ENCODE results near the gene LANCL2.
"Not testable (repeated sequence)": the region's sequence is repeated elsewhere in the genome, so short reads cannot be mapped to it uniquely, and the experiment has no call there.

LANCL2 gene

DNA sequence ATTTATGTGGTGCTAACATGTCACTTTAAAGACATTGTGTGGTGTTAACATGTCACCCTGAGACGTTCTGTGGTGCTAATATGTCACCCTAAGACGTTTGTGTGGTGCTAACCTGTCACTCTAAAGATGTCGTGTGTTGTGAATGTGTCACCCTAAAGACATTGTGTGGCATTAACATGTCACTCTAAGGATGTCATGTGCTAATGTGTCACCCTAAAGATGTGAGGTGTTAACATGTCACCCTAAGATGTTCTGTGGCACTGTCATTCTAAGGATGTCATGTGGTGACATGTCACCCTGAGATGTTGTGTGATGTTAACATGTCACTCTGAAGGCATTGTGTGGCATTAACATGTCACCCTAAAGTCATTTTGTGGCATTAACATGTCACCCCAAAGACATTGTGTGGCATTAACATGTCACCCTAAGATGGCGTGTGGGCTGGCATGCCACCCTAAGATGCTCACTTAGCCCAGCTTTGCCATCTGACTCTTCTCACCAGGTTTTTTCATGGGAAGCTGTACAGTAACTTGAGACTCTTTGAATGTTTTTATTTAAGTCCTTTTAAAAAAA is 45.6 kb downstream of the LANCL2 start:
- Histone ChIP-seq H3K27ac (ENCODE audit: poor library complexity, severe bottlenecking) (no peak overlapping the region), H3K36me3 (ENCODE audit: low read depth) (no peaks in the 10 kb centered on the region)
- ATAC-seq (ENCODE audit: low read depth), result no peak

DNA sequence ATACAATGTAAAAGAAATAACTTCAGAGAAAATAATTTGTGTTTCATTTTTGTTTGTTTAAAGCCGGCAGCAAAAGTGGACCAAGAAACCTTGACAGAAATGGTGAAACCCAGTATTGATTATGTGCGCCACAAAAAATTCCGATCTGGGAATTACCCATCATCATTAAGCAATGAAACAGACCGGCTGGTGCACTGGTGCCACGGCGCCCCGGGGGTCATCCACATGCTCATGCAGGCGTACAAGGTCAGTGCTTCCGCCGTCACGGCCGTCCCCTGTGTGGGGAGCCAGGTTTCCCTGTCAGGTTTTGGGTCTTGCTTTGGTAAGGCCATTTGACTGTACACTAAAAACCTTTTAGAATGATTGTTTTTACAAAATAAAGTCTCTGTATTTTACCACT is 46.7 kb downstream of the LANCL2 start:
- no peaks in the 10 kb centered on the region for H3K4me1 ChIP-seq (ENCODE audit: insufficient read depth, poor library complexity, severe bottlenecking)
- H3K4me3 ChIP-seq (ENCODE audit: severe bottlenecking), result no peak overlapping the region
- H3K36me3 ChIP-seq (ENCODE audit: low read depth), result no peaks in the 10 kb centered on the region
- no peak overlapping the region for H3K27ac ChIP-seq (ENCODE audit: poor library complexity, severe bottlenecking)
- H3K9me3 ChIP-seq (ENCODE audit: severe bottlenecking), result no peaks in the 10 kb centered on the region
- DNase-seq (ENCODE audit: low spot score), result no peak
- TF ChIP-seq, protein P1, sequence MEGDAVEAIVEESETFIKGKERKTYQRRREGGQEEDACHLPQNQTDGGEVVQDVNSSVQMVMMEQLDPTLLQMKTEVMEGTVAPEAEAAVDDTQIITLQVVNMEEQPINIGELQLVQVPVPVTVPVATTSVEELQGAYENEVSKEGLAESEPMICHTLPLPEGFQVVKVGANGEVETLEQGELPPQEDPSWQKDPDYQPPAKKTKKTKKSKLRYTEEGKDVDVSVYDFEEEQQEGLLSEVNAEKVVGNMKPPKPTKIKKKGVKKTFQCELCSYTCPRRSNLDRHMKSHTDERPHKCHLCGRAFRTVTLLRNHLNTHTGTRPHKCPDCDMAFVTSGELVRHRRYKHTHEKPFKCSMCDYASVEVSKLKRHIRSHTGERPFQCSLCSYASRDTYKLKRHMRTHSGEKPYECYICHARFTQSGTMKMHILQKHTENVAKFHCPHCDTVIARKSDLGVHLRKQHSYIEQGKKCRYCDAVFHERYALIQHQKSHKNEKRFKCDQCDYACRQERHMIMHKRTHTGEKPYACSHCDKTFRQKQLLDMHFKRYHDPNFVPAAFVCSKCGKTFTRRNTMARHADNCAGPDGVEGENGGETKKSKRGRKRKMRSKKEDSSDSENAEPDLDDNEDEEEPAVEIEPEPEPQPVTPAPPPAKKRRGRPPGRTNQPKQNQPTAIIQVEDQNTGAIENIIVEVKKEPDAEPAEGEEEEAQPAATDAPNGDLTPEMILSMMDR (IDR thresholded peaks at IDR 0.05; ENCODE audit: poor library complexity, severe bottlenecking), result no peak
- ATAC-seq (ENCODE audit: low read depth), result no peak
- H3K27me3 ChIP-seq (ENCODE audit: insufficient read depth, poor library complexity, severe bottlenecking), result no peaks in the 10 kb centered on the region

More for the DNA sequence above, 45.6 kb downstream of the LANCL2 start:
- Histone ChIP-seq H3K27me3 (ENCODE audit: insufficient read depth, poor library complexity, severe bottlenecking) (no peaks in the 10 kb centered on the region), H3K4me1 (ENCODE audit: insufficient read depth, poor library complexity, severe bottlenecking) (no peaks in the 10 kb centered on the region), H3K4me3 (ENCODE audit: severe bottlenecking) (no peak overlapping the region), H3K9me3 (ENCODE audit: severe bottlenecking) (no peaks in the 10 kb centered on the region)
- TF ChIP-seq, protein P1 (IDR thresholded peaks at IDR 0.05; ENCODE audit: poor library complexity, severe bottlenecking), result no peak
- no peak for DNase-seq (ENCODE audit: low spot score)

DNA sequence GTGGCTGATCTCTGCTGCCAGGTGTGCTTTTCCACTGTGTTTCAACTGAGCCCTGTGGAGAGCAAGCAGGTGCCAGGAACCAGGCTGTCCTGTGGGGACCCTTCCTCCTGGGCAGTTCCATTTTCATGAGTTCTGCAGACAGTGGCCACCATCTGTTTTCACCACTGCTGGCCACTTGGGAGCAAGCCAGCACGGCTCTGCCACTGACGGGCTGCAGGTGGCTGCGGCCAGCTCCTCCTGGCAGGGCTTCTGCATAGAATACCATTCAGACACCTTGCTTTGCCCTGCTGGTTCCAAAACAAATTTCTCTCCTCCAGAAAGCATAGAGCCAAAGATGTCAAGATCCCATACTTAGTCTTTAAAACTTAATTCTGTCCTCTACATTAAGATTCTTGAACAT is 48.3 kb downstream of the LANCL2 start:
- DNase-seq (ENCODE audit: low spot score) (no peak), ATAC-seq (ENCODE audit: low read depth) (no peak)
- no peaks in the 10 kb centered on the region for H3K4me1 ChIP-seq (ENCODE audit: insufficient read depth, poor library complexity, severe bottlenecking)
- H3K27ac ChIP-seq (ENCODE audit: poor library complexity, severe bottlenecking), result no peak overlapping the region
- no peaks in the 10 kb centered on the region for H3K27me3 ChIP-seq (ENCODE audit: insufficient read depth, poor library complexity, severe bottlenecking)
- H3K4me3 ChIP-seq (ENCODE audit: severe bottlenecking), result no peak overlapping the region
- H3K9me3 ChIP-seq (ENCODE audit: severe bottlenecking), result no peaks in the 10 kb centered on the region
- TF ChIP-seq, protein P1 (IDR thresholded peaks at IDR 0.05; ENCODE audit: poor library complexity, severe bottlenecking), result no peak
- no peaks in the 10 kb centered on the region for H3K36me3 ChIP-seq (ENCODE audit: low read depth)

DNA sequence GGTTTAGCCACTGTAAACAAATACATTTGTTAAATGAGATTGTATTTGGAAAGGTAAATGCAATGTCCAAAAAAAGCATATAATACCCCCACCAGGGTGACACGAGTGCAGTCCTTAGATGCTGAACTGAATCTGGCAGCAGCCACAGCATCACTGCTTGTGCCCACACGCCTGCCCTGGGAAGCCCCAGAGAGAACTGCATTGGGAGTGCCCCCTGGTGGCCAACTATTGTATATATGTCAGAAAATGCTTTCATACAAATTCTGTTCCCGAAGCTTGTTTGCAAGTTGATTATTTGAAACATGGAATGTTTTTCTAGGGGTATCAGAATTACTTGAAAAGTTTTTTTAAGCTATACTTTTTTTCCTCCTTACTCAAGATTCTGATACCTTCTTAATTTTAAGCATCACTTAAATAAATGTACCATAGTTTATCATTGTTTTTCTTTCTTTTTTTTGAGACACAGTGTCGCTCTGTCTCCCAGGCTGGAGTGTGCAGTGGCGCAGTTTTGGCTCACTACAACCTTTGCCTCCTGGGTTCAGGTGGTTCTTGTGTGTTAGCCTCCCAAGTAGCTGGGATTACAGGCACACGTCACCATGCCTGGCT is 50.1 kb downstream of the LANCL2 start:
- Histone ChIP-seq H3K27me3 (ENCODE audit: insufficient read depth, poor library complexity, severe bottlenecking) (no peaks in the 10 kb centered on the region), H3K9me3 (ENCODE audit: severe bottlenecking) (no peaks in the 10 kb centered on the region), H3K4me3 (ENCODE audit: severe bottlenecking) (no peak overlapping the region), H3K27ac (ENCODE audit: poor library complexity, severe bottlenecking) (no peak overlapping the region), H3K4me1 (ENCODE audit: insufficient read depth, poor library complexity, severe bottlenecking) (no peaks in the 10 kb centered on the region), H3K36me3 (ENCODE audit: low read depth) (no peaks in the 10 kb centered on the region)
- TF ChIP-seq, protein P1 (IDR thresholded peaks at IDR 0.05; ENCODE audit: poor library complexity, severe bottlenecking), result peak; percentile 88
- peak; percentile 67; the same call in 2 of the 3 replicates for ATAC-seq (ENCODE audit: low read depth)
- DNase-seq (ENCODE audit: low spot score), result no peak

DNA sequence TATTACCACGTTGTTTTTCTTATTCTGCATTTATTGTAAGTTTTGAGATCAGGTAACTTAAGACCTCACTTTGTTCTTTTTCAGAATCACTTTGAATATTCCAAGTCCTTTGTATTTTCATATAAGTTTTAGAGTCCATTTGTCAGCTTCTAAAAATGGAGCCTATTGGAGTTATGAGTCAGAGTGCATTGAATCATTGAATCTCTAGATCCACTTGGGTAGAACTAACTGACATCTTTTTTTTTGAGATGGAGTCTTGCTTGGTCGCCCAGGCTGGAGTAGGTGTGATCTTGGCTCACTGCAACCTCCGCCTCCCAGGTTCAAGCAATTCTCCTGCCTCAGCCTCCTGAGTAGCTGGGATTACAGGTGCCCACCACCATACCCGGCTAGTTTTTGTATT is 52.3 kb downstream of the LANCL2 start:
- not testable (repeated sequence) for H3K4me3 ChIP-seq (ENCODE audit: severe bottlenecking); DNase-seq (ENCODE audit: low spot score); H3K27ac ChIP-seq (ENCODE audit: poor library complexity, severe bottlenecking); H3K9me3 ChIP-seq (ENCODE audit: severe bottlenecking); H3K36me3 ChIP-seq (ENCODE audit: low read depth); ATAC-seq (ENCODE audit: low read depth); H3K4me1 ChIP-seq (ENCODE audit: insufficient read depth, poor library complexity, severe bottlenecking); H3K27me3 ChIP-seq (ENCODE audit: insufficient read depth, poor library complexity, severe bottlenecking)

Data from RWPE2 (cell line).